Endothelial cell of umbilical vein (primary cell): ENCODE results near the gene GRB14. TPM values are rescaled to one million over a fixed set of nuclear protein-coding genes. Genes with fewer than 3 reads are reported as not detected.

Experiments
- BruUV-seq: library from RNA; stranded (reverse); fragments of 400-500 nt; replicated peaks from 2 replicates; lab custom pipeline; 2021; lab: Mats Ljungman, UMichigan
- CTCF ChIA-PET: fragments of 300-600, 350-600 bp; sonication (Branson Sonifier 250); formaldehyde crosslinking; loops from one replicate; lab custom pipeline; 2021; ENCODE audit warnings: antibody characterized with exemption, inconsistent platforms; lab: Charles Lee
- POLR2A ChIA-PET: fragments of 300-600, 350-600 bp; sonication (Branson Sonifier 250); formaldehyde crosslinking; loops from one replicate; lab custom pipeline; 2021; ENCODE audit warnings: antibody characterized with exemption, inconsistent platforms; lab: Charles Lee
- DNase-seq: peaks from one replicate; pipeline ENCODE4 v3.0.0-alpha.2; 2011; ENCODE audit warnings: low read depth, low spot score
- FAIRE-seq: peaks from 2 replicates; lab custom pipeline; 2011; peaks lifted over from hg19 to GRCh38; lab: Jason Lieb, UNC
- H2AFZ ChIP-seq: 2 replicates; pipeline ENCODE4 v1.6.0; 2012; ENCODE audit warnings: low read depth, low read length, control low read depth, inconsistent platforms
- H3K27ac ChIP-seq: 2 replicates; pipeline ENCODE4 v1.5.1; 2011; ENCODE audit warnings: low read depth, mild to moderate bottlenecking, control low read depth, low read length, moderate library complexity; ENCODE audit not compliant: insufficient read depth
- H3K27me3 ChIP-seq, 2 experiments: 2 replicates each; pipeline versions ENCODE4 v1.6.0 to v1.6.1; 2011; ENCODE audit warnings: low read length in 2 of 2, mixed read lengths in 1 of 2; ENCODE audit not compliant: control insufficient read depth in 2 of 2, insufficient read depth in 2 of 2
- H3K36me3 ChIP-seq, 2 experiments: 2 replicates in 1 of 2; 3 replicates in 1 of 2; pipeline ENCODE4 v1.5.1; 2011; ENCODE audit warnings: low read length in 2 of 2, mild to moderate bottlenecking in 1 of 2, moderate library complexity in 1 of 2; ENCODE audit not compliant: control insufficient read depth in 2 of 2, insufficient read depth in 2 of 2; ENCODE audit errors: extremely low read depth in 1 of 2
- H3K4me1 ChIP-seq: 3 replicates; pipeline ENCODE4 v1.5.1; 2011; ENCODE audit warnings: mild to moderate bottlenecking, low read length; ENCODE audit not compliant: control insufficient read depth, insufficient read depth; ENCODE audit errors: extremely low read depth
- H3K4me2 ChIP-seq: 2 replicates; pipeline ENCODE4 v1.6.1; 2011; ENCODE audit warnings: low read length, control low read depth, mixed read lengths; ENCODE audit not compliant: insufficient read depth
- H3K4me3 ChIP-seq, 3 experiments: fragments of 200-600 bp in 1 of 3; sonication (generic), shearing (Covaris generic) in 1 of 3; replicated peaks in 1 of 3; 2 replicates each; pipeline ENCODE4 v1.5.1; 2011 to 2016; ENCODE audit warnings: control low read depth in 3 of 3, low read length in 3 of 3, mild to moderate bottlenecking in 2 of 3, inconsistent platforms in 1 of 3, low read depth in 1 of 3, moderate library complexity in 1 of 3; ENCODE audit not compliant: insufficient read depth in 1 of 3
- H3K79me2 ChIP-seq: 2 replicates; pipeline ENCODE4 v1.6.0; 2012; ENCODE audit warnings: low read length, inconsistent platforms; ENCODE audit not compliant: control insufficient read depth, insufficient read depth
- H3K9ac ChIP-seq: replicated peaks from 2 replicates; pipeline ENCODE3; 2011; ENCODE audit warnings: low read length, control low read depth; ENCODE audit not compliant: insufficient read depth; ENCODE audit errors: extremely low read depth
- H3K9me1 ChIP-seq: replicated peaks from 3 replicates; pipeline ENCODE4 v1.6.0; 2011; ENCODE audit warnings: mild to moderate bottlenecking, low read length; ENCODE audit not compliant: control insufficient read depth, insufficient read depth; ENCODE audit errors: extremely low read depth
- H3K9me3 ChIP-seq: replicated peaks from 2 replicates; pipeline ENCODE4 v1.5.1; 2012; ENCODE audit warnings: low read length, inconsistent platforms; ENCODE audit not compliant: control insufficient read depth, insufficient read depth
- H4K20me1 ChIP-seq: replicated peaks from 2 replicates; pipeline ENCODE3; 2011; ENCODE audit warnings: mild to moderate bottlenecking, low read length; ENCODE audit not compliant: control insufficient read depth, insufficient read depth; ENCODE audit errors: extremely low read depth
- EZH2 ChIP-seq: IDR thresholded peaks from 2 replicates; pipeline ENCODE4 v1.6.1; 2012; ENCODE audit warnings: borderline replicate concordance, low read depth, mild to moderate bottlenecking, moderate library complexity, low read length, inconsistent platforms; ENCODE audit not compliant: severe bottlenecking
- GATA2 ChIP-seq: IDR thresholded peaks from 2 replicates; pipeline ENCODE4 v1.7.0; 2011; ENCODE audit warnings: low read depth, mild to moderate bottlenecking, moderate library complexity, mixed read lengths, low read length; ENCODE audit not compliant: insufficient read length, insufficient read depth
- dilution Hi-C: fragments of 300-500 bp; cut with MboI; formaldehyde crosslinking; loops from one replicate; pipeline ENCODE4 v1.15.0; 2019; ENCODE audit warnings: low sequenced_read_pairs; ENCODE audit not compliant: extremely low pct_ligation_motif_present
- intact Hi-C: fragments of 100-400 bp; cut with micrococcal nuclease; formaldehyde crosslinking; loops from one replicate; pipeline ENCODE4 v1.10.0; 2022
- polyA plus RNA-seq, 4 experiments: library from polyadenylated mRNA; depleted of rRNA in 3 of 4; stranded (reverse) in 3 of 4; unstranded in 1 of 4; fragments of >200 nt; gene quantifications; 2 replicates each; pipeline versions ENCODE4 v1.2.1 to v1.2.3, GENCODE V29; 2011 to 2012; ENCODE audit warnings: missing spikeins in 1 of 4
- total RNA-seq: library from RNA; stranded (reverse); gene quantifications from 2 replicates; pipeline ENCODE4 v1.2.3, GENCODE V29; 2021
- TF ChIP-seq, protein P1 (sequence below), 2 donors: IDR thresholded peaks; 1 replicate in 1 of 2; 2 replicates in 1 of 2; pipeline ENCODE4 v1.5.1; 2011; ENCODE audit warnings: low read length in 2 of 2, mild to moderate bottlenecking in 2 of 2, moderate library complexity in 2 of 2, control low read depth in 1 of 2, inconsistent platforms in 1 of 2, low read depth in 1 of 2; ENCODE audit not compliant: insufficient read depth in 1 of 2; ENCODE audit errors: extremely low read depth in 1 of 2
- TF ChIP-seq, protein P2 (sequence below): IDR thresholded peaks from 2 replicates; pipeline ENCODE4 v1.6.1; 2011; ENCODE audit not compliant: insufficient read depth, insufficient read length

GRB14 gene
- total and polyA plus RNA-seq, 2 donors (not counting 3 experiments of a cell fraction or from before 2014, with no cell fraction given), result 3.0 to 10.3 TPM

DNA sequence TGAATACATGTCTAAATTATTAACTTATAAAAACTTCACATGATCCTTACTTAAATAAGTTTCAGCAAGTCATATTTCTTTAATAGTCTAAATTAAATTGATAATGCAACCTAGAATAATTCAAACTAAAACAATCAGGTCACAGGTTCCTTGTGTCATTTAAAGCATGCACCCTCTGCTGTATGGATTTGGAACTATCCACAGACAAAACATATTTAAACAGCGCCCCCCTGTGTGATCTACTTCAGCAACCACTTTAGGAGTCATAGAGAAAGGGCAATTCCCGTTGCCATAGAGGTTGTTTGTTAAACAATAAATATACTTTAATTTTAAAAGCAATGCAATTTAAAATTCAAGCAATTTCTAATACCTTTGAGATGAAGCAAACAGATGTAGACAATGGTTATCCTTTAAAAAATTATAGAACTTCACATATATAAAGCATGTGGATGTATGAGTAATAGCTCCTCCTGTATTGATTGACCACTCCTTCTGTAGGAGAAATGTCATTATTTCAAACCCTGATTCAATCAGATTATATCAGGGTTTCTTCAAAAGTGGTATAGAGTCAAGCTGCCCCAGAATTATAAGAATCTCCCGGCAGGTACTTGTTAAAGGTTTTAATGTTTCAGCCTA is 21.2 kb downstream of the GRB14 start:
- H3K79me2 ChIP-seq, result peaks cover 16% of the 10 kb centered on the region
- H4K20me1 ChIP-seq, result no peaks in the 10 kb centered on the region
- H3K27me3 ChIP-seq, result no peaks in the 10 kb centered on the region
- H3K4me3 ChIP-seq, result no peak overlapping the region
- H3K4me1 ChIP-seq, result peaks cover 20% of the 10 kb centered on the region
- TF ChIP-seq, protein P1, sequence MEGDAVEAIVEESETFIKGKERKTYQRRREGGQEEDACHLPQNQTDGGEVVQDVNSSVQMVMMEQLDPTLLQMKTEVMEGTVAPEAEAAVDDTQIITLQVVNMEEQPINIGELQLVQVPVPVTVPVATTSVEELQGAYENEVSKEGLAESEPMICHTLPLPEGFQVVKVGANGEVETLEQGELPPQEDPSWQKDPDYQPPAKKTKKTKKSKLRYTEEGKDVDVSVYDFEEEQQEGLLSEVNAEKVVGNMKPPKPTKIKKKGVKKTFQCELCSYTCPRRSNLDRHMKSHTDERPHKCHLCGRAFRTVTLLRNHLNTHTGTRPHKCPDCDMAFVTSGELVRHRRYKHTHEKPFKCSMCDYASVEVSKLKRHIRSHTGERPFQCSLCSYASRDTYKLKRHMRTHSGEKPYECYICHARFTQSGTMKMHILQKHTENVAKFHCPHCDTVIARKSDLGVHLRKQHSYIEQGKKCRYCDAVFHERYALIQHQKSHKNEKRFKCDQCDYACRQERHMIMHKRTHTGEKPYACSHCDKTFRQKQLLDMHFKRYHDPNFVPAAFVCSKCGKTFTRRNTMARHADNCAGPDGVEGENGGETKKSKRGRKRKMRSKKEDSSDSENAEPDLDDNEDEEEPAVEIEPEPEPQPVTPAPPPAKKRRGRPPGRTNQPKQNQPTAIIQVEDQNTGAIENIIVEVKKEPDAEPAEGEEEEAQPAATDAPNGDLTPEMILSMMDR (IDR thresholded peaks at IDR 0.05; ENCODE audit: extremely low read depth in 1 of 2, insufficient read depth in 1 of 2, low read depth in 1 of 2, low read length in 2 of 2), result peak; percentile 77 to 86
- TF ChIP-seq, protein P2, sequence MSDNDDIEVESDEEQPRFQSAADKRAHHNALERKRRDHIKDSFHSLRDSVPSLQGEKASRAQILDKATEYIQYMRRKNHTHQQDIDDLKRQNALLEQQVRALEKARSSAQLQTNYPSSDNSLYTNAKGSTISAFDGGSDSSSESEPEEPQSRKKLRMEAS, result no peak
- FAIRE-seq (no peak), DNase-seq (peak; percentile 91)
- H3K9me1 ChIP-seq, result no peaks in the 10 kb centered on the region
- intact Hi-C loops (loop anchor here (1.0 to 5.0 kb wide), 3 partner anchors 40 to 1443 kb away; no protein-coding TSS in a partner anchor), dilution Hi-C loops (no loop called here)
- H3K9me3 ChIP-seq, result no peaks in the 10 kb centered on the region
- no peaks in the 10 kb centered on the region for H3K36me3 ChIP-seq
- H3K4me2 ChIP-seq, result no peak overlapping the region
- ChIA-PET CTCF (interaction anchor here (0.5 to 7.2 kb wide), 36 partner anchors 9 to 1444 kb away, joined by 3 to 233 read pairs (median 5); no protein-coding TSS in a partner anchor), POLR2A (no interaction called here)
- peak overlapping the region; percentile 31 for H3K27ac ChIP-seq
- no peak overlapping the region for H2AFZ ChIP-seq
- no TSS peak for BruUV-seq
- H3K9ac ChIP-seq, result peak overlapping the region; percentile 4

DNA sequence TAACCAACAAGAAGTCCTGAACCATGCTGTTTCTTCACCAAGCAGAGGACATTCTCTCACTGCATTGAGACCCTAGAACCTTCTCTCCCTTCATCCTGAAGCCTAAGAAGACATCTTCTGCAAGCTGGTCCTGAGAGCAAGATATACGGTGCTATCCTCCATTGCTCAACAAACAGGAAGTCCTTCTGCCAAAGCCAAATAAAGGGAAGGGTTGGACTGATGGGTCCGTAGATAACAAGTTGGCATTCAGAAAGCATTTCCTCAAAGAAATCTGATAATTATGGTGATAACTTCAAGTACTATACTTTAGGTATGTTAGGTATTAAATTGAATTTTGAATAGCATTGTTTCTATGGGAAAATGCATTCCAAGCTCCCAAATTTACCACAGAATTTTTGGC is 23.3 kb downstream of the GRB14 start:
- no TSS peak for BruUV-seq
- Histone ChIP-seq H3K9me3 (no peaks in the 10 kb centered on the region), H3K4me1 (peaks cover 20% of the 10 kb centered on the region), H2AFZ (peak overlapping the region; percentile 81), H3K9me1 (no peaks in the 10 kb centered on the region), H3K27me3 (no peaks in the 10 kb centered on the region), H3K79me2 (peaks cover 16% of the 10 kb centered on the region), H3K4me3 (no peak overlapping the region), H3K9ac (no peak overlapping the region), H3K4me2 (peak overlapping the region; percentile 51), H3K36me3 (no peaks in the 10 kb centered on the region), H3K27ac (no peak overlapping the region), H4K20me1 (no peaks in the 10 kb centered on the region)
- TF ChIP-seq GATA2 (peak; percentile 74), EZH2 (no peak)
- ChIA-PET CTCF (interaction anchor here (0.8 to 7.2 kb wide), 3 partner anchors 16 to 36 kb away, joined by 3 to 233 read pairs (median 13); partner anchors contain the start of gene GRB14), POLR2A (no interaction called here)
- no peak for FAIRE-seq
- intact Hi-C loops (no loop called here), dilution Hi-C loops (no loop called here)
- DNase-seq, result peak; percentile 10
